Activated CD4-positive, alpha-beta T cell treated with anti-CD3 and anti-CD28 coated beads for 4 hours (primary cell): Measurements from ENCODE around the gene ACOXL.
A peak's percentile ranks its signal among the peaks of the same experiment; 100 is the strongest.

Source experiments
- DNase-seq, 2 donors: peaks; one replicate each; pipeline ENCODE4 v3.0.0-alpha.2; 2020

Gene ACOXL

DNA sequence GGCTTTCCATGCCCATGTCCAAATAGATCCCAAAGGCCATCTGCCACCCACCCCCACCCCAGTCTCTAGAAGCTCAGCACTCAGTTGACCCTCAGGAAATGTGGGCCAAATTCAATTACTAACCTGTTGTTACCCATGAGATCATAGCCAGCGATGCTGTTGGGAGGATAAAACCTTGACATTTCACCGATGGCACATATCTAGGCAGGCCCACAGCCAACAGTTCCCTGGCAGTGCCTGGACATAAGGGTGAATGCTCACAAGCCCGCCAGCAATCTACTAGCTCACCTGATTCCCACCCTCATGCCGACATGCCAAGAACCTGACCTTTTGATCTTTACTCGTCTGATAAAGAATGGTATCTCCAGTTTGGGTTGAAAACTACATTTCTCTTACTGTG is 11.8 kb upstream of the ACOXL start:
- no peak for DNase-seq

DNA sequence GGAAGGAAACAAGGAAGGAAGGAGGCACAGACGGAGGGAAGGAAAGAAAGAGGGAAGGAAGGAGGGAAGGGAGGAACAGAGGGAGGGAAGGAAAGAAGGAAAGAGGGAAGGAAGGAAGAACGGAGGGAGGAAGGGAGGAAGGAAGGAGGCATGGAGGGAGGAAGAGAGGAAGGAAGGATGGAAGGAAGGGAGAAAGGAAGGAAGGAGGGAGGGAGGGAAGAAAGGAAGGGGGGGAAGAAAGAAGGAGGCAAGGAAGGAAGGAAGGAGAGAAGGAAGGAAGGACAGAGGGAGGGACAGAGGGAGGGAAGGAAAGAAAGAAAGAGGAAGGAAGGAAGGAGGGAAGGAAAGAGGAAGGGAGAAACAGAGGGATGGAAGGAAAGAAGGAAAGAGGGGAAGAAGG is 7.6 kb upstream of the ACOXL start:
- no peak for DNase-seq

GRCh38 chr2:110725370-110725769 is 7.0 kb upstream of the ACOXL start:
- DNase-seq = no peak

DNA sequence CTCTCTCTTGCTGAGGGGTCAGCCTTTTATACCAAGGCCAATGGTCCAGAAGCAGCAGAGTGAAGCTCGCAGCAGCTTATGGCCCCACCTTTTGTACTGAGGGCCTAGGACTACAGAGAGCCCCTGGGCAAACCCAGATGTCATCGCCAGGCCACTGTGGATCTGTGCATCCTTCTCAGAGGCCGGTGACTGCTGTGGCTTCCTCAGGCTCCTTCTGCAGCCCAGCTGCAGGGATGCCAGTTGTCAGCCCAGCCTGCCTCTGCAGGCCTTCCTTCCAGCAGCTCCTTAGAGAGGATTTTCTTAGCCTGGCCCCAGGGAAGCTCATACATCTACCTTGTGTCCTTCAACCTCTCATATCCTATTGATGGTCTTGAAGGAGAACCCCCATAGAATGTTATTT is 6.5 kb upstream of the ACOXL start:
- no peak for DNase-seq

DNA sequence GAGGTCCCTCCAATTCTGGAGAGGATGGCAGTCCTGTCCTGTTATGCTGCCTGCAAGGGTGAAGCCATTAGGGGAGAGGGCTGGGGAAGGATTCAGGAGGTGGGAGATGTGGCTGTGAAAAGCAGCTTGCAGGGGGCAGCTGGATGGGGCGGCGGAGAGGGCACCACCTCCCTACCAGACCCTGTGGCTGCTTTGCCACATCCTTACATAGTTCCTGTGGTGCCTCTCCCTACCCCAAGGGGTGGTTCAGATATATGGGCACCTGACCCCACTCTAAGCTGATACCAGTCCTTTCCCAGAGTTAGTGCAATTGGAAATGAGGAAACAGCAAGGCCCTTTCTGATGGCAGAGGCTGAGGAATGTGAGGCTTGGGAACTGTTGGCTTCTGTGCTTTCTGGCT is 6.1 kb upstream of the ACOXL start:
- DNase-seq = no peak

- no peak for DNase-seq
These were observed 4.5 kb upstream of the ACOXL start for GRCh38 chr2:110727923-110728322.

DNA sequence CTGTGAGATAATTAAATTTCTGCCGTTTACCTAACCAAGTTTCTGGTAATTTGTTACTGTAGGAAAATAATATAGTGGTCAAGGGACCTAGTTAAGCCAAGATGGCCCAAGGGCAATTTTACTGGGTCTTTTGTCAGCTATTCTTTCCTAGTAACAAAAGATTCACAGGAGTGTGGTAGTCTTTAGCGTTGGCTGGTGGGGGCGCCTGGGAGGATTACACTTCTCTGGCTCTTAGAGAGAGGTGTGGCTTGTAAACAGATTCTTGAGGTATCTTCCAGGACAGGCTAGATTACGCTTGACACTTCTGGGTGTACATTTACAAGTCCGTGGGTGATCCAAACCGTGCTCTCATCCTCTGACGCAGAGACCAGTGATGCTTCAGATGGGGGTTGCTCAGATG is 3.3 kb upstream of the ACOXL start:
- DNase-seq = no peak

- no peak for DNase-seq
These were observed 1.3 kb upstream of the ACOXL start for GRCh38 chr2:110731064-110731463.

GRCh38 chr2:110735366-110735765 is 3.0 kb downstream of the ACOXL start:
- no peak for DNase-seq

DNA sequence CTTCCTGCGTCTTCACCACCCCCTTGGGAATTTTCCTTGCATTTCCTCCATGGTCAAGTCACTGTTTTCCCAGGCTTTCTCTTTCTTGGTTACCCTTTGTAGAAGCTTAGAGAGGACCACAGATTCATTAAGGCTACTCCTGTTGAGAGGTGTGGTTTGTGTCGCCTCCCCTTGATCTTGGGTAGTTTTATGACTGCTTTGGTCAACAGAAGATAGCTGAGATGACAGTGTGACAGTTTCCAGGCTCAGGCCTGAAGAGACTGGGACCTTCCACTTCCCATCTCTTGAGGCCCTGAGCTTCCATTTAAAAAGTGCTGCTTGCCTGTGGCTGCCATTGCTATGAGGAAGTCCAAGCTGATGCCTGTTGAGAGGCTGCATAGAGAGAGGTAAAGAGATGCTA is 5.4 kb downstream of the ACOXL start:
- no peak for DNase-seq

DNA sequence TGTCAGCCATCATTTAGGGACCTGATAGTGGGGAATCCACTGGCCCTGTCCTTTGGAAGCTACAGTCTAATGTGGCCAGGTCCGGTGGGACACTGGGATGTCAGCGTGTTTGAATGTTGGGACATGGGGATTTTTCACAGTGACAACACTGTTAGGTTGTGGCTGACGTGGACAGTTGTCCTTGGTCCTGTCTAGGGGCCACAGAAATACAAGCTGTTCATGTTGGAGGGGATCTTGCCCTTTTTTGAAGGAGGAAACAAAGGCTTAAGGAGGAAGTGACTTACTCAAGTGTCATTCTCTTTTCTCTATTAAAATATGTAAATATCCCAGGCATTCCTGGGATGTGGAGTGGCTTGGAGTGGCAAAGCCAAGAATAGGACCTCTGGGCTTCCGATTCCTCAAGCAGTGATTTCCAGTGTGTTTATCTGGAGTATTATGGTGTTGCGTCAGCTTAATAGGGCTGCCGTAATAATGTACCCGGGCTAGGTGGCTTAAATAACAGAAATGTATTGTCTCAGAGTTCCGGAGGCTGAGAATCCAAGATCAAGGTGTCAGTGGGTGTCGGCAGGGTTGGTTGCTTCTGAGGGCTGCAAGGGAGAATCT is 8.5 kb downstream of the ACOXL start:
- DNase-seq = no peak

- no peak for DNase-seq
These were observed 9.2 kb downstream of the ACOXL start for GRCh38 chr2:110741491-110741980.

DNA sequence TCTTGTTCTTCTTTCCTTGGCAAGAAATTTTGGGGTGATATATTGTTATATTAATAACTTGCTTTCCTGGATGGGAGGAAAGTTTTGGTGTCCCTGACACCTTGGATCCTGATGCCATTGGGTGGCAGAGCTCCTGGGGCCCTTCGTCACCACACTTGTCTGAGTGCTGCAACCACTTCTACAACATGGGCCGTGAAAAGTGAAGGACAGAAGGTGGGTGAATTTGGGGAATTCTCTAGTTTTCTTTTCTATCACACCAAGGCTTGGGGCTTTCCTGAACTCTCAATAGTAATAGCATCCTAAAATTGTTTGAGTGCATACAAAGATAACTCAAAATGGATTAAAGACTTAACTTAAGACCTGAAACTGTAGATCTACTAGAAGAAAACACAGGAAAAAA is 10.0 kb downstream of the ACOXL start:
- no peak for DNase-seq

- no peak for DNase-seq
These were observed 11.2 kb downstream of the ACOXL start for GRCh38 chr2:110743600-110743999.

GRCh38 chr2:110744429-110744828 is 12.1 kb downstream of the ACOXL start:
- no peak for DNase-seq

- DNase-seq = no peak
These were observed 12.7 kb downstream of the ACOXL start for GRCh38 chr2:110745048-110745447.

- DNase-seq = no peak
These were observed 14.5 kb downstream of the ACOXL start for GRCh38 chr2:110746586-110747521.

GRCh38 chr2:110747522-110748488 is 15.4 kb downstream of the ACOXL start:
- DNase-seq = no peak

DNA sequence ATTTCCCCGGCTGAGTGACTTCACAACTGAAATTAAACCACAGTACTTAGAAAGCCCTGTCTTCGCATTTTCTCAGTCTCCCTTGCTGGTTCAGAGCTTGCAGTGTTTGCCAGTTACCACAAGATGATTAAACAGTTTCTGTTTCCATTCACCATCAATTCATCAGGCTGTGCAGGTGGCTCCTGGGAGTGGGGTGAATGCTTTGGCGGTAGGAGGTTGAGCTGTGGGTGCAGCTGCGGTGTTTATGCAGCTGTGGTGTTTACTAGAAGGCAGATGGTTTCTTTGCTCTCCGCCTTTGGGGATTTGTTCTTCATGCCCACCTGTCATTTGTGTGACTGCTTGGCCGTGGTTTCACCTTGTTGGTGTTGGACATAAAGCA is 16.1 kb downstream of the ACOXL start:
- peak; percentile 24 to 48 for DNase-seq

DNA sequence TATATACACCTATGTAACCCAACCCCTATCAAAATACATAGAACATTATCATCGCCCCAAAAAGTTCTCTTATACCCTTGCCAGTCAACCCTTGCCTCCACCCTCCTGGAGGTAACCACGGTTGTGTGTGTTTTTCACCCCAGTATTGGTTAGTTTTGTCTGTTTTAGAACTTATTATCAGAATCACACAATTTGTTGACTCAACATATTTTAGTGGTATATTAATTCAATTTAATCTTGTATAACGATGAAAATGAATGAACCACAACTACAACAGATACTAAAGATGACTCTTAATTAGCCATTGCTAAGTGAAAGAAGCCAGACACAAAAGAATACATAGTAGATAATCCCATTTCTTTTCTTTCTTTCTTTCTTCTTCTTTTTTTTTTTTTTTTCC is 19.3 kb downstream of the ACOXL start:
- no peak for DNase-seq

DNA sequence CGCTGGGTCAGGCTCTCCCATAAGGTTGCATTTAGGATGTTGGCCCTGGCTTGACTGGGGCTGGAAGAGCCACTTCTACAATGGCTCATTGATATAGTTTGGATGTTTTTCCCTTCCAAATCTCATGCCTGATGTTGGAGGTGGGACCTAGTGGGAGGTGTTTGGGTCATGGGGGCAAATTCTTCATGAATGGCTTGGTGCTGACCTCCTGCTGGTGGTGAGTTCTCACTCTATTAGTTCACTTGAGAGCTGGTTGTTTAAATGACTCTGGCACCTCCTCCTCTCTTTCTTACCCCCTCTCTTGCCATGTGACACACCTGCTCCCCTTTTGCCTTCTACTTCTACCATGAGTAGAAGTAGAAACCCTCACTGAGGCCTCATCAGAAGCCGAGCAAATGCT is 20.5 kb downstream of the ACOXL start:
- no peak for DNase-seq

DNA sequence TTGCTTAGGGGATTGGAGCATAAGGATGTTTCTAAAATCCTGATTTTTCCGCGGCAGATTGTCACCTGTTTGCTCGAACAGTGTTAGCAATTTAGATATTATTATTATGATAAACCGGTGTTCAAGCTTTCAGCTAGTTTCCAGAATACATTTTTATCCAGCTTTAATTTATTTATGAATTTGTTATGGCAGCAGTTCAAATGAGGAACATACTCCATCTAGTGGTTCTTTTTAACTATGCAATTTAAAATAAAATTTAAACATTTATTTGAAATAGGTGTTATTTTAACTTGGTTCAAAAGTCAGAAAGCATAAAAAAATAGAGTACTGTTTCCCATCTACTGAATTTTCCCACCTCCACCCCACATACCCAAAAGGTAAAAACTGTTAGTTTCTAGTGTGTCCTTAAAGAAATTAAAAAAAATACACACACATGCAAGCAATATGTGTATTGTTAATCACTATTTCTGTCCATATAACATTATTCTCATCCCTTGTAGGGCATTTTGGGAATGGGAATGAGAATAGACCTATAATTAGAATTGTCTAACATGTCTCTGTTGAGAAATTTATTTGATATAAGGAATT is 23.2 kb downstream of the ACOXL start:
- DNase-seq = no peak

- DNase-seq = no peak
These were observed 27.0 kb downstream of the ACOXL start for GRCh38 chr2:110759411-110759810.
